NCI-H2171 (cell line): ENCODE measurements around the gene PCDHGA12.
"Not testable (repeated sequence)": the region's sequence is repeated elsewhere in the genome, so short reads cannot be mapped to it uniquely, and the experiment has no call there.

ENCODE experiments used
- DNase-seq: peaks from one replicate; lab custom pipeline; 2025; lab: John Stamatoyannopoulos, UW

PCDHGA12 gene

GRCh38 chr5:141430332-141431113, at the start of gene PCDHGA12:
PCDHGA12 (plus strand) TSS chr5:141430507; CDS start chr5:141430760, 253 bp downstream.
- no peak for DNase-seq

DNA sequence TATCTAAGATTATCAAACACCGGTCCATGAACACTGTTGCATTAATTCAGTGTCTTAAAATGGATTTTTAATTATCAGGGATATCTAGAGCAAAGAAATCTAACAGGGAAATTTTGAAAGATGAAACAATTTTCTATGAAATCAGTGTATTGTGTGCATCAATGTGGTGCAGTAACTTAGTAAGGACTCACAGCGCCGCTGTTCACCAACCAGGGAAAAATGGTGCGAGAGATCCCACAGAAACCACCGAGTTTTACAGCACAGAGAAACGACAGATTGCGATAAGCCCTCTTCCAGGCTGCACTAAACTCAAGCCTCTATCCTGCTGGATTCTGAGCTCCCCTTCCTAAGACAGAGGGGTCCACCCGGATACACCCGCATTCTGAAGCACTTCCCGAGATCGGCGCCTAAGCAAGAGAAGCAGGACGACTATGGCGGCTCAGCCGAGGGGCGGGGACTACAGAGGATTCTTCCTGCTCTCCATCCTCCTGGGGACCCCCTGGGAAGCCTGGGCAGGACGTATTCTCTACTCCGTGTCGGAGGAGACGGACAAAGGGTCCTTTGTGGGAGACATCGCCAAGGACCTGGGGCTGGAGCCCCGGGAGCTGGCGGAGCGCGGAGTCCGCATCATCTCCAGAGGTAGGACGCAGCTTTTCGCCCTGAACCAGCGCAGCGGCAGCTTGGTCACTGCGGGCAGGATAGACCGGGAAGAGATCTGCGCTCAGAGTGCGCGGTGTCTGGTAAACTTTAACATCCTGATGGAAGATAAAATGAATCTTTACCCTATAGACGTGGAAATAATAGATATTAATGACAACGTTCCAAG, 47.6 kb upstream of the PCDHGA12 start, which contains the start of gene PCDHGA7:
PCDHGA7 (plus strand) TSS at position 274 of the 826 bp plus-strand sequence; CDS start at position 432, 158 bp downstream.
- no peak for DNase-seq

DNA sequence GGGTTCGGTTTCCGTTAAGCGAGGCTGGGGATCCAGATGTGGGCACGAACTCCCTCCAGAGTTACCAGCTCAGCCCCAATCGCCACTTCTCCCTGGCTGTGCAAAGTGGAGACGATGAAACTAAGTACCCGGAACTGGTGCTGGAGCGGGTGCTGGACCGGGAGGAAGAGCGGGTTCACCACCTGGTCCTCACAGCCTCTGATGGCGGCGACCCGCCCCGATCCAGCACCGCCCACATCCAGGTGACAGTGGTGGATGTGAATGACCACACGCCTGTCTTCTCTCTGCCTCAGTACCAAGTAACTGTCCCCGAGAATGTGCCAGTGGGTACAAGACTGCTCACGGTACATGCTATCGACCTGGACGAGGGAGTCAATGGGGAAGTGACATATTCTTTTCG, 47.0 kb upstream of the PCDHGA12 start:
- DNase-seq = no peak

GRCh38 chr5:141384471-141385267, 45.6 kb upstream of the PCDHGA12 start:
- DNase-seq = no peak

DNA sequence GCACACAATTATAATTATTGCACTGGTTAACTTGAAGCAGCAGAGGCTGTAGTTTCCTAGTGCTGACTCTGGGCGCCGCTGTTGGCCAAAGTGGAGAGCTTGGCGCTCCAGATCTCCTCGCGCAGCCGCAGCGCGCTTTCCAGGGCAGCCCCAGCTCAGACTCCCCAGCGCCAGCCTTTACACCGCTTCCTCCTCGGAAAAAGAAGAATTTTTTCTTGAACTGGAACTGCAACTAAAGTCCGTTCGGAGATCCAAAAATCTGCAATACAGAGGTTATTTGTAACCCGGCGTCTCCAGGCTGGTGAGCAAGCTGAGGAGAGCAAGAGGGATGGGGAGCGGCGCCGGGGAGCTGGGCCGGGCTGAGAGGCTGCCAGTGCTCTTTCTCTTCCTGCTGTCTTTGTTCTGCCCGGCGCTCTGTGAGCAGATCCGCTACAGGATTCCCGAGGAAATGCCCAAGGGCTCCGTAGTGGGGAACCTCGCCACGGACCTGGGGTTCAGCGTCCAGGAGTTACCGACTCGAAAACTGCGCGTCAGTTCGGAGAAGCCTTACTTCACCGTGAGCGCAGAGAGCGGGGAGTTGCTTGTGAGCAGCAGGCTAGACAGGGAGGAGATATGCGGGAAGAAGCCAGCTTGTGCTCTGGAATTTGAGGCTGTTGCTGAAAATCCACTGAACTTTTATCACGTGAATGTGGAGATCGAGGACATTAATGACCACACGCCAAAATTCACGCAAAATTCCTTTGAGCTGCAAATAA, 42.6 kb upstream of the PCDHGA12 start, which contains the start of gene PCDHGB4:
PCDHGB4 (plus strand) TSS at position 142 of the 755 bp plus-strand sequence; CDS start at position 329, 187 bp downstream.
- not testable (repeated sequence) for DNase-seq

DNA sequence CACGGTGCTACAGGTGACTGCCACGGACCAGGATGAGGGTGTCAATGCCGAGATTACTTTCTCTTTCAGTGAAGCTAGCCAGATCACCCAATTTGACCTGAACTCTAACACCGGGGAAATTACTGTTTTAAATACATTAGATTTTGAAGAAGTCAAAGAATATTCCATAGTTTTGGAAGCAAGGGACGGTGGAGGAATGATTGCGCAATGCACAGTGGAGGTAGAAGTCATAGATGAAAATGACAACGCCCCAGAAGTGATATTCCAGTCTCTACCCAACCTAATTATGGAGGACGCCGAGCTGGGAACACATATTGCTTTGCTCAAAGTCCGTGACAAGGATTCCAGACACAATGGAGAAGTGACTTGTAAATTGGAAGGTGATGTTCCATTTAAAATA, 41.6 kb upstream of the PCDHGA12 start:
- no peak for DNase-seq

- no peak for DNase-seq
These were observed 40.9 kb upstream of the PCDHGA12 start for GRCh38 chr5:141389153-141390042.

- DNase-seq = no peak
These were observed 37.7 kb upstream of the PCDHGA12 start, which contains the start of gene PCDHGA8 for GRCh38 chr5:141392429-141393198. PCDHGA8 (plus strand) TSS chr5:141392633; CDS start chr5:141392814, 181 bp downstream.

GRCh38 chr5:141393267-141393666, 37.0 kb upstream of the PCDHGA12 start:
- no peak for DNase-seq

DNA sequence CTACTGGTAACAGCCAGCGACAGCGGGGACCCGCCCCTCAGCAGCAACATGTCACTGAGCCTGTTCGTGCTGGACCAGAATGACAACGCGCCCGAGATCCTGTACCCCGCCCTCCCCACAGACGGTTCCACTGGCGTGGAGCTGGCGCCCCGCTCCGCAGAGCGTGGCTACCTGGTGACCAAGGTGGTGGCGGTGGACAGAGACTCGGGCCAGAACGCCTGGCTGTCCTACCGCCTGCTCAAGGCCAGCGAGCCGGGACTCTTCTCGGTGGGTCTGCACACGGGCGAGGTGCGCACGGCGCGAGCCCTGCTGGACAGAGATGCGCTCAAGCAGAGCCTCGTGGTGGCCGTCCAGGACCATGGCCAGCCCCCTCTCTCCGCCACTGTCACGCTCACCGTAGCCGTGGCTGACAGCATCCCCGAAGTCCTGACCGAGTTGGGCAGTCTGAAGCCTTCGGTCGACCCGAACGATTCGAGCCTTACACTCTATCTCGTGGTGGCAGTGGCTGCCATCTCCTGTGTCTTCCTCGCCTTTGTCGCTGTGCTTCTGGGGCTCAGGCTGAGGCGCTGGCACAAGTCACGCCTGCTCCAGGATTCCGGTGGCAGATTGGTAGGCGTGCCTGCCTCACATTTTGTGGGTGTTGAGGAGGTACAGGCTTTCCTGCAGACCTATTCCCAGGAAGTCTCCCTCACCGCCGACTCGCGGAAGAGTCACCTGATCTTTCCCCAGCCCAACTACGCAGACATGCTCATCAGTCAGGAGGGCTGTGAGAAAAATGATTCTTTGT, 35.7 kb upstream of the PCDHGA12 start:
- DNase-seq = not testable (repeated sequence)

DNA sequence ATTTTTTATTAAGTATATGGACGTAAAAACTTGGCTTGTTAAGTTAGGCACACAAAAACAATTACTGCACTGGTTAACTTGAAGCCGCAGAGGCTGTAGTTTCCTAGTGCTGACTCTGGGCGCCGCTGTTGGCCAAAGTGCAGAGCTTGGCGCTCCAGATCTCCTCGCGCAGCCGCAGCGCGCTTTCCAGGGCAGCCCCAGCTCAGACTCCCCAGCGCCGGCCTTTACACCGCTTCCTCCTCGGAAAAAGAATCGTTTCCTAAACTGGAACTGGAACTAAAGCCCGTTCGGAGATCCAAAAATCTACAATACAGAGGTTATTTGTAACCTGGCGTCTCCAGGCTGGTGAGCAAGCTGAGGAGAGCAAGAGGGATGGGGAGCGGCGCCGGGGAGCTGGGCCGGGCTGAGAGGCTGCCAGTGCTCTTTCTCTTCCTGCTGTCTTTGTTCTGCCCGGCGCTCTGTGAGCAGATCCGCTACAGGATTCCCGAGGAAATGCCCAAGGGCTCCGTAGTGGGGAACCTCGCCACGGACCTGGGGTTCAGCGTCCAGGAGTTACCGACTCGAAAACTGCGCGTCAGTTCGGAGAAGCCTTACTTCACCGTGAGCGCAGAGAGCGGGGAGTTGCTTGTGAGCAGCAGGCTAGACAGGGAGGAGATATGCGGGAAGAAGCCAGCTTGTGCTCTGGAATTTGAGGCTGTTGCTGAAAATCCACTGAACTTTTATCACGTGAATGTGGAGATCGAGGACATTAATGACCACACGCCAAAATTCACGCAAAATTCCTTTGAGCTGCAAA, 32.4 kb upstream of the PCDHGA12 start, which contains the start of gene PCDHGB5:
PCDHGB5 (plus strand) TSS at position 192 of the 796 bp plus-strand sequence; CDS start at position 373, 181 bp downstream.
- not testable (repeated sequence) for DNase-seq

- DNase-seq = no peak
These were observed 31.7 kb upstream of the PCDHGA12 start for GRCh38 chr5:141398608-141399007.

GRCh38 chr5:141399555-141400258, 30.6 kb upstream of the PCDHGA12 start:
- no peak for DNase-seq

DNA sequence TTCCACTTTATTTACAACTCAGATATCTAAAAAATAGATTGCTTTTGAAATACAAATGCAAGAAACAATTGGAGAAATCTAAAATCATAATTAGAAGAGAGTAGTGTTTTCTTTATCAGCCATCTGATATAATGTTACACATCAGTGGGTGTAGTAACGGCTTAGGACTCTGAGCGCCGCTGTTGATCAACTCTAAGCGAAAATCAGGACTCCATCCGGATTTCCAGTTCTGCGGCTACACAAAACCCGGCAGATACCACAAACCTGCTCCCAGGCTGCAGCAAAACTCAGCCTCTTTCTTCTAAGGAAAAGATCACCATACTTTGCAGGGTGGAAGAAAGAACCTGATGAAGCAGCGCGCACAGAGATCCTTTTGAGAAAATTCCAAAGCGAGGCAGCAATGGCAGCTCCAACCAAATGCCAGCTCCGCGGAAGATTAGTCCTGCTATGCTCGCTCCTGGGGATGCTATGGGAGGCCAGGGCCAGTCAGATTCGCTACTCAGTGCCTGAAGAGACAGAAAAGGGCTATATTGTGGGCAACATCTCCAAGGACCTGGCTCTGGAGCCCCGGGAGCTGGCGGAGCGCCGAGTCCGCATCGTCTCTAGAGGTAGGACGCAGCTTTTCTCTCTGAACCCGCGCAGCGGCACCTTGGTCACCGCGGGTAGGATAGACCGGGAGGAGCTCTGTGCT, 27.6 kb upstream of the PCDHGA12 start, which contains the start of gene PCDHGA9:
PCDHGA9 (plus strand) TSS at position 226 of the 691 bp plus-strand sequence; CDS start at position 401, 175 bp downstream.
- DNase-seq = no peak

GRCh38 chr5:141403387-141403786, 26.9 kb upstream of the PCDHGA12 start:
- no peak for DNase-seq
